WTC11 (cell line): ENCODE data around the gene ABTB2. TPM values are rescaled to one million over a fixed set of nuclear protein-coding genes. Genes with fewer than 3 reads are reported as not detected.

ENCODE experiments used
- ATAC-seq: fragments of 200-7000 bp; cut with Tn5 transposase; 2 replicates; pipeline ENCODE4 v1.10.0; 2021; ENCODE audit warnings: mild to moderate bottlenecking, moderate library complexity
- CTCF ChIA-PET: fragments of 300-600 bp; sonication (Branson Sonifier 250); formaldehyde crosslinking; loops from one replicate; lab custom pipeline; 2021; ENCODE audit warnings: antibody characterized with exemption; lab: Charles Lee
- POLR2A ChIA-PET: fragments of 350-600 bp; sonication (Branson Sonifier 250); formaldehyde crosslinking; loops from one replicate; lab custom pipeline; 2021; ENCODE audit warnings: antibody characterized with exemption; lab: Charles Lee
- DNase-seq: peaks from one replicate; pipeline ENCODE4 v3.0.0; 2021; ENCODE audit warnings: low spot score
- H3K27ac Mint-ChIP-seq: 2 replicates; pipeline ENCODE4 v1.8.0; 2021; ENCODE audit warnings: mixed read lengths
- H3K27me3 Mint-ChIP-seq: 2 replicates; pipeline ENCODE4 v1.8.0; 2021; ENCODE audit warnings: low read depth, mild to moderate bottlenecking, moderate library complexity, mixed read lengths
- H3K36me3 Mint-ChIP-seq: 2 replicates; pipeline ENCODE4 v1.8.0; 2021; ENCODE audit warnings: mixed read lengths
- H3K4me1 Mint-ChIP-seq: 2 replicates; pipeline ENCODE4 v1.8.0; 2022; ENCODE audit warnings: mixed read lengths
- H3K4me3 Mint-ChIP-seq: 2 replicates; pipeline ENCODE4 v1.8.0; 2021; ENCODE audit warnings: mild to moderate bottlenecking, moderate library complexity, mixed read lengths
- H3K9me3 Mint-ChIP-seq: 2 replicates; pipeline ENCODE4 v1.8.0; 2021; ENCODE audit warnings: mixed read lengths
- ELF4 ChIP-seq: sonication (generic); formaldehyde crosslinking; IDR thresholded peaks from 2 replicates; pipeline ENCODE4 v1.8.1; 2022; ENCODE audit warnings: low read depth, mild to moderate bottlenecking, moderate library complexity, missing genetic modification reagents
- IRF2 ChIP-seq: sonication (generic); formaldehyde crosslinking; IDR thresholded peaks from 2 replicates; pipeline ENCODE4 v1.8.0; 2022; ENCODE audit warnings: low read depth, missing genetic modification reagents, borderline replicate concordance
- NR1H2 ChIP-seq: sonication (generic); formaldehyde crosslinking; IDR thresholded peaks from 2 replicates; pipeline ENCODE4 v1.9.0; 2021; ENCODE audit warnings: mild to moderate bottlenecking, moderate library complexity, missing genetic modification reagents
- NR3C1 ChIP-seq: sonication (generic); formaldehyde crosslinking; conservative IDR thresholded peaks from 2 replicates; pipeline ENCODE4 v1.8.1; 2023; ENCODE audit warnings: low read depth, mild to moderate bottlenecking, missing genetic modification reagents
- TP53 ChIP-seq: sonication (generic); formaldehyde crosslinking; IDR thresholded peaks from 2 replicates; pipeline ENCODE4 v1.8.1; 2023; ENCODE audit warnings: mild to moderate bottlenecking, missing genetic modification reagents
- ZNF263 ChIP-seq: sonication (generic); formaldehyde crosslinking; IDR thresholded peaks from 2 replicates; pipeline ENCODE4 v1.8.1; 2022; ENCODE audit warnings: low read depth, mild to moderate bottlenecking, moderate library complexity, missing genetic modification reagents
- ZNF396 ChIP-seq: fragments of 250-450 bp; sonication (Bioruptor Pico); IDR thresholded peaks from 2 replicates; pipeline ENCODE4 v1.8.0; 2021; ENCODE audit warnings: mild to moderate bottlenecking, moderate library complexity, borderline replicate concordance
- ZNF423 ChIP-seq: fragments of 250-450 bp; sonication (Bioruptor Pico); IDR thresholded peaks from 2 replicates; pipeline ENCODE4 v2.1.2; 2022; ENCODE audit warnings: mild to moderate bottlenecking, moderate library complexity
- total RNA-seq: library from RNA; stranded (reverse); gene quantifications from 3 replicates; pipeline ENCODE4 v1.2.3, GENCODE V29; 2021
- TF ChIP-seq, protein P1 (sequence below): sonication (generic); formaldehyde crosslinking; IDR thresholded peaks from 2 replicates; pipeline ENCODE4 v1.8.0; 2023; ENCODE audit warnings: mild to moderate bottlenecking, missing genetic modification reagents
- TF ChIP-seq, protein P2 (sequence below): sonication (generic); formaldehyde crosslinking; IDR thresholded peaks from 2 replicates; pipeline ENCODE4 v1.8.0; 2023; ENCODE audit warnings: missing genetic modification reagents
- TF ChIP-seq, protein P3 (sequence below): sonication (generic); formaldehyde crosslinking; IDR thresholded peaks from 2 replicates; pipeline ENCODE4 v1.8.1; 2023; ENCODE audit warnings: mild to moderate bottlenecking, moderate library complexity, missing genetic modification reagents
- TF ChIP-seq, protein P4 (sequence below): sonication (generic); formaldehyde crosslinking; IDR thresholded peaks from 2 replicates; pipeline ENCODE4 v1.8.1; 2022; ENCODE audit warnings: mild to moderate bottlenecking, missing genetic modification reagents, moderate library complexity, borderline replicate concordance
- TF ChIP-seq, protein P5 (sequence below): sonication (generic); formaldehyde crosslinking; IDR thresholded peaks from 2 replicates; pipeline ENCODE4 v1.8.0; 2022; ENCODE audit warnings: missing genetic modification reagents
- TF ChIP-seq, protein P6 (sequence below): sonication (generic); formaldehyde crosslinking; IDR thresholded peaks from 2 replicates; pipeline ENCODE4 v1.8.1; 2023; ENCODE audit warnings: mild to moderate bottlenecking, missing genetic modification reagents, moderate library complexity
- TF ChIP-seq, protein P7 (sequence below): sonication (generic); formaldehyde crosslinking; IDR thresholded peaks from 2 replicates; pipeline ENCODE4 v1.8.0; 2022; ENCODE audit warnings: mild to moderate bottlenecking, missing genetic modification reagents
- TF ChIP-seq, protein P8 (sequence below): sonication (generic); formaldehyde crosslinking; conservative IDR thresholded peaks from 2 replicates; pipeline ENCODE4 v1.8.1; 2022; ENCODE audit warnings: mild to moderate bottlenecking, missing genetic modification reagents
- TF ChIP-seq, protein P9 (sequence below): fragments of 250-450 bp; sonication (Bioruptor Pico); IDR thresholded peaks from 2 replicates; pipeline ENCODE4 v1.9.0; 2021; ENCODE audit warnings: mild to moderate bottlenecking

Gene ABTB2
- total RNA-seq, 1 experiment from 2014 or later = 12.8 TPM

DNA sequence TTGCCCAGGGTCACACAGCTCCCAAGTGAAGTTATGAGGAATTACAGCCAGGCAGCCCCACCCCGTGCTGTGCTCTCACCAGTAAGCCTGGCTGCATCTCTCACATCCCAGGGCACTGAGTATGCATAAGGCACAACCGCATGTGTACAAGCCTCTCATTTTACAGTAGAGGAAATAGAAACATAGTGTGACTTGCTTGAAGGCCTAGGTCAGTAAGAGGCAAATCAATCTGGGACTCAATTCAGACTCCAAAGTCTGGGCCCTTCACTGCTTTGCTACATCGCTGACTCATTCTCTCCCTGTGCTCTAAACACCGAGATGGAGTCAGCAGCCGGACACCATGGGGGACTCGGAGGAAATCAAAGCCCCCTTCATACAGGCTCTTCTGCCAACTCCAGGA, 7.9 kb downstream of the ABTB2 start (continued):
- TF ChIP-seq, protein P1, sequence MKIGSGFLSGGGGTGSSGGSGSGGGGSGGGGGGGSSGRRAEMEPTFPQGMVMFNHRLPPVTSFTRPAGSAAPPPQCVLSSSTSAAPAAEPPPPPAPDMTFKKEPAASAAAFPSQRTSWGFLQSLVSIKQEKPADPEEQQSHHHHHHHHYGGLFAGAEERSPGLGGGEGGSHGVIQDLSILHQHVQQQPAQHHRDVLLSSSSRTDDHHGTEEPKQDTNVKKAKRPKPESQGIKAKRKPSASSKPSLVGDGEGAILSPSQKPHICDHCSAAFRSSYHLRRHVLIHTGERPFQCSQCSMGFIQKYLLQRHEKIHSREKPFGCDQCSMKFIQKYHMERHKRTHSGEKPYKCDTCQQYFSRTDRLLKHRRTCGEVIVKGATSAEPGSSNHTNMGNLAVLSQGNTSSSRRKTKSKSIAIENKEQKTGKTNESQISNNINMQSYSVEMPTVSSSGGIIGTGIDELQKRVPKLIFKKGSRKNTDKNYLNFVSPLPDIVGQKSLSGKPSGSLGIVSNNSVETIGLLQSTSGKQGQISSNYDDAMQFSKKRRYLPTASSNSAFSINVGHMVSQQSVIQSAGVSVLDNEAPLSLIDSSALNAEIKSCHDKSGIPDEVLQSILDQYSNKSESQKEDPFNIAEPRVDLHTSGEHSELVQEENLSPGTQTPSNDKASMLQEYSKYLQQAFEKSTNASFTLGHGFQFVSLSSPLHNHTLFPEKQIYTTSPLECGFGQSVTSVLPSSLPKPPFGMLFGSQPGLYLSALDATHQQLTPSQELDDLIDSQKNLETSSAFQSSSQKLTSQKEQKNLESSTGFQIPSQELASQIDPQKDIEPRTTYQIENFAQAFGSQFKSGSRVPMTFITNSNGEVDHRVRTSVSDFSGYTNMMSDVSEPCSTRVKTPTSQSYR = no peak
- TF ChIP-seq, protein P2, sequence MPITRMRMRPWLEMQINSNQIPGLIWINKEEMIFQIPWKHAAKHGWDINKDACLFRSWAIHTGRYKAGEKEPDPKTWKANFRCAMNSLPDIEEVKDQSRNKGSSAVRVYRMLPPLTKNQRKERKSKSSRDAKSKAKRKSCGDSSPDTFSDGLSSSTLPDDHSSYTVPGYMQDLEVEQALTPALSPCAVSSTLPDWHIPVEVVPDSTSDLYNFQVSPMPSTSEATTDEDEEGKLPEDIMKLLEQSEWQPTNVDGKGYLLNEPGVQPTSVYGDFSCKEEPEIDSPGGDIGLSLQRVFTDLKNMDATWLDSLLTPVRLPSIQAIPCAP (CRISPR knock-in tag) = no peak
- TF ChIP-seq NR1H2 (CRISPR knock-in tag) = no peak
- TF ChIP-seq, protein P3, sequence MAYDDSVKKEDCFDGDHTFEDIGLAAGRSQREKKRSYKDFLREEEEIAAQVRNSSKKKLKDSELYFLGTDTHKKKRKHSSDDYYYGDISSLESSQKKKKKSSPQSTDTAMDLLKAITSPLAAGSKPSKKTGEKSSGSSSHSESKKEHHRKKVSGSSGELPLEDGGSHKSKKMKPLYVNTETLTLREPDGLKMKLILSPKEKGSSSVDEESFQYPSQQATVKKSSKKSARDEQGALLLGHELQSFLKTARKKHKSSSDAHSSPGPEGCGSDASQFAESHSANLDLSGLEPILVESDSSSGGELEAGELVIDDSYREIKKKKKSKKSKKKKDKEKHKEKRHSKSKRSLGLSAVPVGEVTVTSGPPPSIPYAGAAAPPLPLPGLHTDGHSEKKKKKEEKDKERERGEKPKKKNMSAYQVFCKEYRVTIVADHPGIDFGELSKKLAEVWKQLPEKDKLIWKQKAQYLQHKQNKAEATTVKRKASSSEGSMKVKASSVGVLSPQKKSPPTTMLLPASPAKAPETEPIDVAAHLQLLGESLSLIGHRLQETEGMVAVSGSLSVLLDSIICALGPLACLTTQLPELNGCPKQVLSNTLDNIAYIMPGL (CRISPR knock-in tag) = no peak
- TF ChIP-seq, all 79 proteins: peak for 0

DNA sequence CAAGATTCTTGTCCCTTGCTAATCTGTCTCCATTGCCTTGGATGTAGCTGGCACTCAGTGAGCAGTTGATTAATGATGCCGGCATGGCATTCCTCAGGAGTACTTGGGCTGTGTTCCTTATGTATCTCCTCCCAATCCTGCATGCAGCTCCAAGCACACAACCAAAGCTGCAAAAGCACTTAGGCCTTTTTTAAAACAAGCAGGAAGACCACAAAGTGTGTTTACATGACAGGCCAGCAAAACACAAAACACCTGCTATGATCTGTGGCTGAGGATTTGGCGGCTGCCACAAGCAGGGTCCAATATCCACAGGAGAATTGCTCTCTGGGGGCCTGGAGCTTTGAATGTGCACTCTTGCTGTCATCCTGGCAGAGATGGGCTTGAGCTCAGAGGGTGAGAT, 8.9 kb downstream of the ABTB2 start:
- Mint-ChIP-seq H3K4me1 (peaks cover 8% of the 10 kb centered on the region), H3K4me3 (no peak overlapping the region), H3K36me3 (no peaks in the 10 kb centered on the region)
- no peak for TF ChIP-seq ELF4 (CRISPR knock-in tag)
- TF ChIP-seq, all 79 proteins: peak for 0
- Mint-ChIP-seq H3K9me3 (no peaks in the 10 kb centered on the region), H3K27me3 (0 out of 2 replicates have a peak, but pooled peaks cover under 1% of the 10 kb centered on the region), H3K27ac (no peak overlapping the region)
- ChIA-PET CTCF (interaction anchor here (0.9 to 5.5 kb wide), 2 partner anchors 47 to 175 kb away, joined by 3 to 30 read pairs; no protein-coding TSS in a partner anchor), POLR2A (no interaction called here)
- ATAC-seq (no peak), DNase-seq (no peak)

DNA sequence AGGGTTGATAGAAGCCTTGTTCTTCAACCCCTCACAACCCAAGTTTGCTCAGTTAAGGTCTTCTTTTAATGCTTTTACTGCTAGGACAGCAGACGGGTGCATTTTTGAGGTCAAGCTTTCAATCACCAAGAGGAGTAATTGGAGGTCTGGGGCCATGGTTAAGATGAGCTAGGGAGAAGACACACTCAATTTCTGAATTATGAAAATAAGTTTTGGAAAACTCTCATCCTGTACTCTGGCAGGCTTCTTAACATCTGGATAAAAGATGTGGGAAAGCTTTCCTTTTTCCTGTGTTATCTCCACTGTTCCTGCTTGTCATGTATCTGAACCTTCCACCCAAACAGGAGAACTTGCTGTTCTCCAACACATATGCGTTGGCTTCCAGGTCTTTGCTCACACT, 9.7 kb downstream of the ABTB2 start:
- H3K27ac Mint-ChIP-seq = no peak overlapping the region
- no peaks in the 10 kb centered on the region for H3K9me3 Mint-ChIP-seq
- TF ChIP-seq ZNF423 (CRISPR knock-in tag) (no peak), ZNF263 (no peak), ZNF396 (CRISPR knock-in tag) (no peak), IRF2 (no peak), TP53 (CRISPR knock-in tag) (no peak), NR3C1 (CRISPR knock-in tag) (no peak)
- TF ChIP-seq, protein P4, sequence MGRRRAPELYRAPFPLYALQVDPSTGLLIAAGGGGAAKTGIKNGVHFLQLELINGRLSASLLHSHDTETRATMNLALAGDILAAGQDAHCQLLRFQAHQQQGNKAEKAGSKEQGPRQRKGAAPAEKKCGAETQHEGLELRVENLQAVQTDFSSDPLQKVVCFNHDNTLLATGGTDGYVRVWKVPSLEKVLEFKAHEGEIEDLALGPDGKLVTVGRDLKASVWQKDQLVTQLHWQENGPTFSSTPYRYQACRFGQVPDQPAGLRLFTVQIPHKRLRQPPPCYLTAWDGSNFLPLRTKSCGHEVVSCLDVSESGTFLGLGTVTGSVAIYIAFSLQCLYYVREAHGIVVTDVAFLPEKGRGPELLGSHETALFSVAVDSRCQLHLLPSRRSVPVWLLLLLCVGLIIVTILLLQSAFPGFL (CRISPR knock-in tag) = no peak
- TF ChIP-seq, protein P5, sequence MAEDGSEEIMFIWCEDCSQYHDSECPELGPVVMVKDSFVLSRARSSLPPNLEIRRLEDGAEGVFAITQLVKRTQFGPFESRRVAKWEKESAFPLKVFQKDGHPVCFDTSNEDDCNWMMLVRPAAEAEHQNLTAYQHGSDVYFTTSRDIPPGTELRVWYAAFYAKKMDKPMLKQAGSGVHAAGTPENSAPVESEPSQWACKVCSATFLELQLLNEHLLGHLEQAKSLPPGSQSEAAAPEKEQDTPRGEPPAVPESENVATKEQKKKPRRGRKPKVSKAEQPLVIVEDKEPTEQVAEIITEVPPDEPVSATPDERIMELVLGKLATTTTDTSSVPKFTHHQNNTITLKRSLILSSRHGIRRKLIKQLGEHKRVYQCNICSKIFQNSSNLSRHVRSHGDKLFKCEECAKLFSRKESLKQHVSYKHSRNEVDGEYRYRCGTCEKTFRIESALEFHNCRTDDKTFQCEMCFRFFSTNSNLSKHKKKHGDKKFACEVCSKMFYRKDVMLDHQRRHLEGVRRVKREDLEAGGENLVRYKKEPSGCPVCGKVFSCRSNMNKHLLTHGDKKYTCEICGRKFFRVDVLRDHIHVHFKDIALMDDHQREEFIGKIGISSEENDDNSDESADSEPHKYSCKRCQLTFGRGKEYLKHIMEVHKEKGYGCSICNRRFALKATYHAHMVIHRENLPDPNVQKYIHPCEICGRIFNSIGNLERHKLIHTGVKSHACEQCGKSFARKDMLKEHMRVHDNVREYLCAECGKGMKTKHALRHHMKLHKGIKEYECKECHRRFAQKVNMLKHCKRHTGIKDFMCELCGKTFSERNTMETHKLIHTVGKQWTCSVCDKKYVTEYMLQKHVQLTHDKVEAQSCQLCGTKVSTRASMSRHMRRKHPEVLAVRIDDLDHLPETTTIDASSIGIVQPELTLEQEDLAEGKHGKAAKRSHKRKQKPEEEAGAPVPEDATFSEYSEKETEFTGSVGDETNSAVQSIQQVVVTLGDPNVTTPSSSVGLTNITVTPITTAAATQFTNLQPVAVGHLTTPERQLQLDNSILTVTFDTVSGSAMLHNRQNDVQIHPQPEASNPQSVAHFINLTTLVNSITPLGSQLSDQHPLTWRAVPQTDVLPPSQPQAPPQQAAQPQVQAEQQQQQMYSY (CRISPR knock-in tag) = no peak
- TF ChIP-seq, protein P6, sequence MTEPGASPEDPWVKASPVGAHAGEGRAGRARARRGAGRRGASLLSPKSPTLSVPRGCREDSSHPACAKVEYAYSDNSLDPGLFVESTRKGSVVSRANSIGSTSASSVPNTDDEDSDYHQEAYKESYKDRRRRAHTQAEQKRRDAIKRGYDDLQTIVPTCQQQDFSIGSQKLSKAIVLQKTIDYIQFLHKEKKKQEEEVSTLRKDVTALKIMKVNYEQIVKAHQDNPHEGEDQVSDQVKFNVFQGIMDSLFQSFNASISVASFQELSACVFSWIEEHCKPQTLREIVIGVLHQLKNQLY (CRISPR knock-in tag) = no peak
- TF ChIP-seq, protein P7, sequence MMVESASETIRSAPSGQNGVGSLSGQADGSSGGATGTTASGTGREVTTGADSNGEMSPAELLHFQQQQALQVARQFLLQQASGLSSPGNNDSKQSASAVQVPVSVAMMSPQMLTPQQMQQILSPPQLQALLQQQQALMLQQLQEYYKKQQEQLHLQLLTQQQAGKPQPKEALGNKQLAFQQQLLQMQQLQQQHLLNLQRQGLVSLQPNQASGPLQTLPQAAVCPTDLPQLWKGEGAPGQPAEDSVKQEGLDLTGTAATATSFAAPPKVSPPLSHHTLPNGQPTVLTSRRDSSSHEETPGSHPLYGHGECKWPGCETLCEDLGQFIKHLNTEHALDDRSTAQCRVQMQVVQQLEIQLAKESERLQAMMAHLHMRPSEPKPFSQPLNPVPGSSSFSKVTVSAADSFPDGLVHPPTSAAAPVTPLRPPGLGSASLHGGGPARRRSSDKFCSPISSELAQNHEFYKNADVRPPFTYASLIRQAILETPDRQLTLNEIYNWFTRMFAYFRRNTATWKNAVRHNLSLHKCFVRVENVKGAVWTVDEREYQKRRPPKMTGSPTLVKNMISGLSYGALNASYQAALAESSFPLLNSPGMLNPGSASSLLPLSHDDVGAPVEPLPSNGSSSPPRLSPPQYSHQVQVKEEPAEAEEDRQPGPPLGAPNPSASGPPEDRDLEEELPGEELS (CRISPR knock-in tag) = no peak
- TF ChIP-seq, protein P8, sequence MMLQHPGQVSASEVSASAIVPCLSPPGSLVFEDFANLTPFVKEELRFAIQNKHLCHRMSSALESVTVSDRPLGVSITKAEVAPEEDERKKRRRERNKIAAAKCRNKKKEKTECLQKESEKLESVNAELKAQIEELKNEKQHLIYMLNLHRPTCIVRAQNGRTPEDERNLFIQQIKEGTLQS (CRISPR knock-in tag) = no peak
- TF ChIP-seq, protein P9, sequence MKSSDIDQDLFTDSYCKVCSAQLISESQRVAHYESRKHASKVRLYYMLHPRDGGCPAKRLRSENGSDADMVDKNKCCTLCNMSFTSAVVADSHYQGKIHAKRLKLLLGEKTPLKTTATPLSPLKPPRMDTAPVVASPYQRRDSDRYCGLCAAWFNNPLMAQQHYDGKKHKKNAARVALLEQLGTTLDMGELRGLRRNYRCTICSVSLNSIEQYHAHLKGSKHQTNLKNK (CRISPR knock-in tag) = no peak
- DNase-seq (no peak), ATAC-seq (no peak)
- peaks cover 7% of the 10 kb centered on the region for H3K4me1 Mint-ChIP-seq
- no peaks in the 10 kb centered on the region for H3K36me3 Mint-ChIP-seq
- H3K27me3 Mint-ChIP-seq = no peaks in the 10 kb centered on the region
- H3K4me3 Mint-ChIP-seq = no peak overlapping the region
- ChIA-PET POLR2A (no interaction called here), CTCF (interaction anchor here (1.6 to 5.5 kb wide), 2 partner anchors 8 to 174 kb away, joined by 4 to 30 read pairs; no protein-coding TSS in a partner anchor)
